HL-60/S4 treated with phorbol 12-myristate 13-acetate at 8.2 ng/mL for 4 days and 3 days (cell line): ENCODE measurements around the gene UGT1A1.

Experiments used
- in situ Hi-C: fragments of 300-500 bp; cut with MboI; formaldehyde crosslinking; loops from 2 replicates; pipeline ENCODE4 v1.15.0; 2022; ENCODE audit warnings: low sequenced_read_pairs

Gene UGT1A1

DNA sequence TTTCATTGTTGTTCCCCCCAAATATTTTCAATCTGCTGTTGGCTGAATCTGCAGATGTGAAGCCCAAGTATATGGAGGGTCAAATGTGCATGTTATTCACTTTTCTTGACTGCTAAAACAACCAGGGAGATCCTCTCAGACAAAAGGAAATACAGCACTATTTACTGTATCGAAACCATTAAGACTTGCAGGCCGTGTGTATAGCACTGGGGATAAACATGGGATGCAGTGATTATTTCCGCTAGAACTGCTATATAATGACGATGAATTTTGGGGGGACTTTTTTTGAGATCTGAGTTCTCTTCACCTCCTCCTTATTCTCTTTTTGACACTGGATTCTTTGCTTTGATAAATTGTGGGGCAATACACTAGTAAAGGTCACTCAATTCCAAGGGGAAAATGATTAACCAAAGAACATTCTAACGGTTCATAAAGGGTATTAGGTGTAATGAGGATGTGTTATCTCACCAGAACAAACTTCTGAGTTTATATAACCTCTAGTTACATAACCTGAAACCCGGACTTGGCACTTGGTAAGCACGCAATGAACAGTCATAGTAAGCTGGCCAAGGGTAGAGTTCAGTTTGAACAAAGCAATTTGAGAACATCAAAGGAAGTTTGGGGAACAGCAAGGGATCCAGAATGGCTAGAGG is 3.5 kb upstream of the UGT1A1 start:
- in situ Hi-C loops: no loop called here

DNA sequence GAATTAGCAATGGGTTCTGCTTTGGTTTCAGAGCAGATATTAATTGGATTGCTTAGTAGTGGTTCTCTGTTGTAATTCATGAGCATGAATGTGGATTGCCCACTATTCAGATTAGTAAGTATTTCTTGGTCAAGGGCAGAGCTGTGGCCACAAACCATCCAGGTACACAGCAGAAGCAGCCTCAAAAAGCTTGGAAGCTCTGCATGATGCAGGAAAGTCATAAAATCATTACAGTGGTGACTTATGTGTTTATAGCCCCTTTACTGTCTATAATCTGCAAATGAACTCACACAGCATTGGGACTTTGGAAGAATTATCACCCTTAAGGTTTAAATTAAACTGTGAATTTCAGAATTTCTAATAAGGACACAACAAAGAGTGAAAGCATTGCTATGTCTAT is 1.9 kb upstream of the UGT1A1 start:
- in situ Hi-C loops: no loop called here

DNA sequence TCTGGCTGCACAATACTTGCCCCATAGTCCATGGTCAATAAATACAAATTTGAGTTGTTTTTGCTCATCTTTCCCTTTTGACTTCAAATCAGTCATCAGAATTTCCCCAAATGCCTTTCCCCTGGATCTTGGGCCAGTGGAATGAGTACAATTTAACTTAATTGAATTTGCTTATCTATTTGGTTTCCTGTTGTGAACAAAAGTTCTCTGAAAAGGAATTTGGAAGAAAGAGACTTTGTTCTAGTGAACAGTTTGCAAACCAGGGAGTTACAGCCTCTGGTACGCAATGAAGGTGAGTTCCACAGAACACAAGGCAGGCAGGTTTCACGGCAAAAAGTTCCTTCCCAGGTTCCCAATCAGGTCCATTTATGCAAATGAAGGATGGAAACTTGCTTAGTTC is 1.2 kb upstream of the UGT1A1 start:
- in situ Hi-C loops: no loop called here

DNA sequence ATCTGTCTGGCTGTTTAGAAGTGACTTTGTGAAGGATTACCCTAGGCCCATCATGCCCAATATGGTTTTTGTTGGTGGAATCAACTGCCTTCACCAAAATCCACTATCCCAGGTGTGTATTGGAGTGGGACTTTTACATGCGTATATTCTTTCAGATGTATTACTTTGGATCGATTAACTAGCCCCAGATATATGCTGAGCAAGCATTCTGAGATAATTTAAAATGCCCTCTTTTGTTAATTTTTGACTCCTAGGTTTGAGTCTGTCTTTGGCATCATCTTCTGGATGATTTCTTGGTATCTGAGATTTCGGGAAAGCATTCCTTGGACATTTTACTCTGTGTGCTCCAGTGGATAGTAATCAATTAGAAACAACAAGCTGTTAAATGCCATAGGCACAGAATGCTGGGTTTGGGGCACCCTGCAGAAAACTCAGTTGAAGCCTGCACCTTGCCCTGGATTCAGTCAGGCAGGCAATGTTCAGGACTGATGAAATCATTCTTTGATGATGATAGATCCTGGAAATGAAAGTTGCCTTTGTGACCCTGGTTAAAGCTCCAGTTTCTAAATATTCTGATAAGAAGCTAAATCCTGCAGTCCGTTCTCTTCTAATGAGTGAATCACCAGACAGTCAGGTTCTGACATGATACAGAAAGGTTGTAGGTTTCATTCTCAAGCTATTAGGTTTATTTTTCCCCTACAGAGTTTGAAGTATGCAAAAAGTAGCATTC is 1.1 kb downstream of the UGT1A1 start:
- in situ Hi-C loops: no loop called here

DNA sequence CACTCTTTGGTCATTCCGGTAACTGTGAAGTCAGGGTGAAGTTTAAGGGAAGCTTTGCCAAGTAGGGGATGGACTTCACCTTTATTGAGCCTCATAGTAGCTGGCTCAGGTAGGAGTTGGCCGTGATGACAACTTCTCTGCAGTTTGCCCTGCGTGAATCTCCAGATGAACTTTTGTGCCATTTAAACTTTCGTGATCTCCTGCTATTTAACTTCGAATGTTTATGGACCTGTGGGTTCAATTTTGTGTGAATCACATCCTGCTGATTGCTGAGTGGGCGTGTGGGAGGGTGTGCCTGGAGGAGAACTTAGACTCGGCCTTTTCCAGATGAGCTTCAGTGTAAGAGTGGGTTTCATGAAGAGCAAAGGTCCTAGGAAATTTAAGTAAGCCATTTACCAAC is 4.2 kb downstream of the UGT1A1 start:
- in situ Hi-C loops: no loop called here

DNA sequence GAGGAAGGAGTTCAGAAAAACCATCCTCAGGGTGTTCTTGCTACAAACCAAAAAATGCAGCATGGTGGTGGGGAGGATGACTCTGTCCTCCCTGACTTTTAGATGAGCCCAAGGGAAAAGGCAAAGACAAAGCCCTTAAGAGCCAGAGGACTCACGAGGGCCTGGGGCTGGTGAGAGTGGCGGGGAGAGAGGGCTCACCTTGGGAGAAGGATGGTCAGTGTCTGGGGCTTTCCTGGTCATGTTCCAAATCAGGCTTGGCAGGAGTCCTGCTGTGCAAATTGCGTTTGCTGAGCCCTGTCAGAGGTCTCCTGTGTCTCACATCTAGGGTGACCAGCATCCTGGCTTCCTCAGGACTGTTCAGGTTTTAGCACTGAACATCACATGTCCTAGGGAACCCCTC is 4.7 kb downstream of the UGT1A1 start:
- in situ Hi-C loops: no loop called here

DNA sequence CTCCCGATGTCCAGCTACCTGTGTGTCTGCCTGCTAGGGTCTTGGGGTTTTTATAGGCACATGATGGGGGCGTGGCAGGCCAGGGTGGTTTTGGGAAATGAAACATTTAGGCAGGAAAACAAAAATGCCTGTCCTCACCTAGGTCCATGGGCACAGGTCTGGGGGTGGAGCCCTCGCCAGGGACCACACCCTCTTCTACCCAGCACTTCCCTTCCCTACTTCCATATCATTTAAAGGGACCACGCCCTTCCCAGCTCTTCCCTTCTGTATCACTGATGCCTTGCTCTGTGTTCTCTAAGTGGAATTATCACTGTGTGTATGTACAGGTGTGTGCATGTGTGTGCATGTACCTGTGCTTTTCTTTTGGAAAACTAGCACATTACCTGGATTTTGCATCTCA is 6.3 kb downstream of the UGT1A1 start:
- in situ Hi-C loops: no loop called here

DNA sequence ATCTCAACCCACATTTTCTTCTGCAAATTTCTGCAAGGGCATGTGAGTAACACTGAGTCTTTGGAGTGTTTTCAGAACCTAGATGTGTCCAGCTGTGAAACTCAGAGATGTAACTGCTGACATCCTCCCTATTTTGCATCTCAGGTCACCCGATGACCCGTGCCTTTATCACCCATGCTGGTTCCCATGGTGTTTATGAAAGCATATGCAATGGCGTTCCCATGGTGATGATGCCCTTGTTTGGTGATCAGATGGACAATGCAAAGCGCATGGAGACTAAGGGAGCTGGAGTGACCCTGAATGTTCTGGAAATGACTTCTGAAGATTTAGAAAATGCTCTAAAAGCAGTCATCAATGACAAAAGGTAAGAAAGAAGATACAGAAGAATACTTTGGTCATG is 8.0 kb downstream of the UGT1A1 start:
- in situ Hi-C loops: no loop called here

DNA sequence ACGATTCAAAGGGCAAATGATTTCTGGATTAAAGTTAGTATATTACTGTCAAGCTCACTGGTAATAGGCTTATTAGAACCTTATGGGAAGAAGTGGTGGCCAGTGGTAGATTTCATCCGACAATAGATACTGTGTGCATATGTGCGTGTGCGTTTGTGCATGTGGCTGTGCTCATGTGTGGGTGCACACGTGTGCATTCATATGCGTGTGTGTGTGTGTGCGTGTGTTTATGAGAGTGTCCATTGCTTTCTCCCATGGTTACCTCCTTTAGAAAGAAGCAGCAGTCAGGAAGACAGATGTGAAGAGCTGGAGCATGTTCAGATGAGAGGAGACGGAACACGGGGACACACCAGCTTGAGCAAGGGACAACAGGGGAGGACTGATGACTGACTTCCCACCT is 9.2 kb downstream of the UGT1A1 start:
- in situ Hi-C loops: no loop called here

DNA sequence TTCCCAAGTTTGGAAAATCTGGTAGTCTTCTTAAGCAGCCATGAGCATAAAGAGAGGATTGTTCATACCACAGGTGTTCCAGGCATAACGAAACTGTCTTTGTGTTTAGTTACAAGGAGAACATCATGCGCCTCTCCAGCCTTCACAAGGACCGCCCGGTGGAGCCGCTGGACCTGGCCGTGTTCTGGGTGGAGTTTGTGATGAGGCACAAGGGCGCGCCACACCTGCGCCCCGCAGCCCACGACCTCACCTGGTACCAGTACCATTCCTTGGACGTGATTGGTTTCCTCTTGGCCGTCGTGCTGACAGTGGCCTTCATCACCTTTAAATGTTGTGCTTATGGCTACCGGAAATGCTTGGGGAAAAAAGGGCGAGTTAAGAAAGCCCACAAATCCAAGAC is 12.1 kb downstream of the UGT1A1 start:
- in situ Hi-C loops: no loop called here

DNA sequence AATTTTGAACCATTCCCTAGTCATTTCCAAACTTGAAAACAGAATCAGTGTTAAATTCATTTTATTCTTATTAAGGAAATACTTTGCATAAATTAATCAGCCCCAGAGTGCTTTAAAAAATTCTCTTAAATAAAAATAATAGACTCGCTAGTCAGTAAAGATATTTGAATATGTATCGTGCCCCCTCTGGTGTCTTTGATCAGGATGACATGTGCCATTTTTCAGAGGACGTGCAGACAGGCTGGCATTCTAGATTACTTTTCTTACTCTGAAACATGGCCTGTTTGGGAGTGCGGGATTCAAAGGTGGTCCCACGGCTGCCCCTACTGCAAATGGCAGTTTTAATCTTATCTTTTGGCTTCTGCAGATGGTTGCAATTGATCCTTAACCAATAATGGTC is 12.5 kb downstream of the UGT1A1 start:
- in situ Hi-C loops: no loop called here

DNA sequence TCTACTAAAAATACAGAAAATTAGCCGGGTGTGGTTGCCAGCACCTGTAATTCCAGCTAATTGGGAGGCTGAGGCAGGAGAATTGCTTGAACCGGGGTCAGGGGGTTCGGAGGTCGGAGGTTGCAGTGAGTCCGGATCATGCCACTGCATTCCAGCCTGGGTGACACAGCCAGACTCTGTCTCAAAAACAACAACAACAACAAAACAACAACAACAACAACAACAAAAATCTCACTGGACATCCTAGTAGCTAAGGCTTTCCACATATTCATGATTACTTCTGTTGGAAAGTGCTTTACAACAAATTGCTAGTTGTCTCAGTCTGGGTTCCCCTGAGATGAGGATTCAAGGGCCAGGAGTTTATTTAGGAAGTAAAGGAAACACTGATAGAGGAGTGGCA is 13.8 kb downstream of the UGT1A1 start:
- in situ Hi-C loops: no loop called here

DNA sequence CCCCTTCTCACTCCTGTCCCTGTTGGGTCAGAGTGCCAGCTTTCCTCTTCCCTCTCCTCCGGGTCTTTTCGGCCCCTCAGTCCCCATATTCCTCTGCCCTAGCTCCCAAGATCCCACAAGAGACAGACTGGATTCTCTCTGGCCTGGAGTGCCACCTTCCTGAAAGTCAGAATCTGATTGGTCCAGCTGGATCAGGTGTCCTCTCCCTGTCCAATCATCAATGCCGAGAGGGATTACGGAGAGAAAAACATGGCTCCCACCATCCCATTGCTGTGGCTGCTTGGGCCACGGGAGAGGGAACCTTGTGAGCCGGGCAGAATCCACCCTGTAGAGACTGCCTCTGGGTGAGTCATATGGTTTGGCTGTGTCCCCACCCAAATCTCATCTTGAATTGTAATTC is 15.3 kb downstream of the UGT1A1 start:
- in situ Hi-C loops: no loop called here

DNA sequence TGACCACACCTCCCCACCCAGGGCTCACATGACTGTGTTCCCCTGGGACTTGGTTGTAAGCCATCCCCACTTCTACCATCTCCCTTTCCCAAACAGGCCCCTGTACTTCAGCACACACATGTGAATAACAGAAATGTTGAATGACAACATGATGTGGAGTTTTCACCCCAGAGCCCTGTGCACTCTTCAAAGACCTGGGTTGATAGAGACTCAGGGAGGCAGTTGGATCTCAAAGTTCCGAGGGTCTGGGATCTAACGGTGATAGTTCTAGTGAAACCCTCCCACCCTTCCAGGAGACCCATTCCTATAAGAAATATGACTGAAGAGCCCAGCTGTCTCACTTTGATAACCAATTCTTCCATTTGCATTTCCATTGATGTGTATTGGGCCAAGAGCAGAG is 18.0 kb downstream of the UGT1A1 start, which contains the start of gene MROH2A:
Gene MROH2A, plus strand, starts transcription at position 301 of the 400 bp plus-strand sequence. CDS start 1,029 bp downstream, outside the sequence.
- in situ Hi-C loops: no loop called here

DNA sequence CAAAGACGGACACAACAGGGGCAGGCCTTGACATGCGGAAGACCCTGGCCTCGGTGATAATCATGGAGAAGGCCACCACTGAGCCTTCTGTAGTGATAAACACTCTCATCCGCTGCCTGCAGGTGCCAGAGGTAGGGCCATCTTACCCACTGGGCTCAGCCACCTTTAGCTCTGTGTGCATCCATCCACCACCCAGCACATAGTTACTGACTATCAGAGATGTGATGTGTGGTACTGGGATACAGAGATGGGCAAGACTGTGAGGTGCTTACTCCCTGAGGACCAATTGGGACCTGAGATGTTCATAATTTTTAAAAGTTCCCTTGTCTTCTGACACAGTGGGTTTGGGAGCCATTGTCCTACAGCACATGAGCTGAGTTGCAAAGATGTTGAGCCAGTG is 19.7 kb downstream of the UGT1A1 start:
- in situ Hi-C loops: no loop called here

DNA sequence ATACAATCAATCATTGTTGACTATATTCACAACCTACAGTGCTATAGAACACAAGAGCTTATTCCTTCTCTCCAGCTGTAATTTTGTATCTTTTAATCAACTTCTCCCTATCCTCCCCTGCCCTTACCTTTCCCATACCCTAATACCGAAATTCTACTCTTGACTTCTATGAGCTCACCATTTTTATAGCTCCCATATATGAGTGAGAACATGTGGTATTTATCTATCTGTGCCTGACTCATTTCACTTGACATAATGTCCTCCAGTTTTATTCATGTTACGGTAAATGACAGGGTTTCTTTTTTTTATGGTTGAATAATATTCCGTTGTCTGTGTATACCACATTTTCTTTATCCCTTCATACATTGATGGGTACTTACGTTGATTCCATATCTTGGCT is 20.7 kb downstream of the UGT1A1 start:
- in situ Hi-C loops: no loop called here

DNA sequence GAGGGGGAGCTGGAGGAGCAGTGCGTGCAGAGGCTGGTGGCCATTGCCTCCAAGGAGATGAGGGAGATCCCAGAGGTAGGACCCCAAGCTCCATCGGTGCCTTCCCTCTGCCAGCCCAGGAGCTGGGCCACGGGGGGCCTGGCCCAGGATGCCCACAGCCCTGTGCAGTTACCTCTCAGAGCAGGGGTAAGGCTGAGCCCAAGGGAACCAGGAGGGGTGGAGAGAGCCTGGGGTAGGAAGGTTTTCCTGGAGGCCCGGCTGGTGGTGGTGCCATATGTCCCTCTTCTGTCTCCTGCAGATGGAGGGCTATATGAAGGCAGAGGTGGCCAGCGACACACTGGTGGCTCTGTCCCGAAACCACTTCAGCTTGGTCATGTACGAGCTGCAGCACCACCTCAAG is 29.5 kb downstream of the UGT1A1 start:
- in situ Hi-C loops: no loop called here

DNA sequence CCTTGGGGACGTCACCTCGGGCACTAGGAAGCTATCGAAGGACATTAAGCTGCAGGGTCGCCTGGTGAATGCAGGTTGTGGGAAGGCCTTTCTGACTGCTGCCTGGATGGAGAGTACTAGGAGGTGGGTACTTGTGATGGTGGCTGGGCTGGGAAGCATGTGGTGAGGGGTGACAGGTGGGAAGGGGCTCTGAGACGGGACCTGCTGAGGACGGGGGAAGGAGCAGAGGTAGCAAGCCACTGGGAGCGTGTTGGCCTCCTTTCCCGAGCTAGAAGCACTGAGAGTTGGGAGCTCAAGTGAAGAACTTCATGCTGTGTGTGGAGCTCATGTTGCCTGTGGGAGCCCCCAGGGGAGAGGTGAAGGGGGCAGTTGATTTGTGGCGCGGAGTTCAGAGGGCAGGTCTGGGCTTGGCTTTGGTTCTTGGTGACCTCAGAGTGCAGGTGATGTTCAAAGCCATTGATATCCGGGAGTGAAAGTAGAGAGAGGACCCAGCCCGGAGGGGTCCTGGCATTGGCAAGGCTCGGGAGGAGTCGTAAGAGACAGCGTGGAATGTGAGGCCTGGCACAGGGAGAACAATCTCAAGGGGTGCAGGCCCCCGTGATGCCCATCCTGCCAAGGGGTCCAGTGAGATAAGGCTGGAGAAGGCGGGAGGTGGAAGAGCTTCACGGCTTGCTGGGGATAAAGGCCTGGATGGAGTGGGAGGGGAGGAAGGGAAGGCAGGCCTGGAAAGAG is 31.2 kb downstream of the UGT1A1 start:
- in situ Hi-C loops: no loop called here

DNA sequence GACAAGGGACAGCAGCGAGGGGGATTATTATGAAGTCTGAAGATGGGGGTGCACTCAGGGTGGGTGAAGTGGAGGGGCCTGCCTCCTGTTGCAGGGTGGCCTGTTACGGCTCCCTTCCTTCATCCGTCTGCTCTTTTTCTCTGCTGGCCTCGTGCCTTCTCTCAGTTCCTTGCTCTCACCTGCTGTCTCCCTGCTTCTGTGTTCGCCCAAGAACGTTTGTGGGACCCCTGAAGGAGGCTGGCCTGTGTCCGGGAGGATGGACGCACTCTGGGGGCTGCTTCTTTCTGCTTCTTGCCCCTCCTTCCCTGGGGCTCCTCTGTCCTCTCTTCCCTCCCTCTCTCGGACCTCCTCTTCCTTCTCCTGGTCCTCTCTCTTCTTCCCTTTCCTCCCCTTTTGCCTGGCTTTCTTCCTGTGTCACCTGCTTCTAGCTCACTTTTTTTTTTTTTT is 31.8 kb downstream of the UGT1A1 start:
- in situ Hi-C loops: no loop called here

DNA sequence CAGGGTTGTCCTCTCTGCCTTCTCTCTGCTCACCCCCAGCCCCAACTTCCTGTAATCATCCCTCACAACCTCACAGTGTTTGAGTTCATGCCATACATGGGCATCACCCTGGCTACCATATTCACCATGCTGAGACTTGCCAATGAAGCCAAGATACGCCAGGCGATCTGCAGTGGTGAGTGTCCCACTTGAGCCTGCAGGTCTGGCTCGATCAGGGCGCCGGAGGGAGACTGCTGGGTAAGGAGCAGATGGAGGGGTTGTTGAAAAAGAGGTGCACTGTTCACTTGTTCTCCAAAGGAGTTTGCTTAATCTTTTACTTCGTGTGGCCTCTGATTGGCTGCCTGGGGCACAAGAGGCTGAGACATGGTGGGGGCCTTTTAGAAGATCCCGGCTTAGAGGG is 32.6 kb downstream of the UGT1A1 start:
- in situ Hi-C loops: no loop called here

DNA sequence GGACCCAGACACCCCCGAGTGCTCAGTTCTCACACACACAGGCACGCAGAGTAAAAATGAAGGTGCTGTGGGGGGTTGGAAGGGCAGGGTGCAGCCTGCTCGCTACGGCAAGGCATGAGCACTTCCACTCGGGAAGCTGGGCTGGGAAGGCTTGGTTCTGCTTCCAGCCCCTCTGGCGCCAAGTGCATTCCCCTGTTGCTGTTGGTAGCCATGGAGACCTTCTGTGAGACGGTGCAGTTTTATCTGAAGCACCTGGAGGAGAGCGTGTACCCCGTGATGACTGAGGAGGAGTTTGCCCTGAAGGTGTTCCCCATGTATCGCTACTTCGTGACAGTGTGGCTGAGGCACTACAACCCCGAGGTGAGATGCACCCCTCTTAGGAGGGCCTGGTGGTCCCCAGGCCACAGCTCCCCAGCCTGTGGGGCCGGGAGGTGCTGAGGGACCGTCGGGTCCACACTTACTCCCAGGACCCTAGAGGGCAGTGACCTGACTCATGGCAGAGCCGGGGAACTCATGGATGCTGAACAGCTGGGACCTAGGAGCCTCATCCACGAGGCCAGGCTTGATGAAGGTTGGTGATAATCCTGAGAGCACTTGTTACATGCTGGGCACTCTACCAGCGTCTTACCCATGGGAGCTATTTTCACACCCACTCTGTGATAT is 33.5 kb downstream of the UGT1A1 start:
- in situ Hi-C loops: no loop called here
